GM19455 (cell line): ENCODE measurements around the gene GRIA3.
"Not testable (repeated sequence)": the region's sequence is repeated elsewhere in the genome, so short reads cannot be mapped to it uniquely, and the experiment has no call there.

Experiments
- ATAC-seq: cut with Tn5 transposase; IDR thresholded peaks from one replicate; pipeline ENCODE4 v1.9.1; 2021; ENCODE audit not compliant: unreplicated experiment

Gene GRIA3

DNA sequence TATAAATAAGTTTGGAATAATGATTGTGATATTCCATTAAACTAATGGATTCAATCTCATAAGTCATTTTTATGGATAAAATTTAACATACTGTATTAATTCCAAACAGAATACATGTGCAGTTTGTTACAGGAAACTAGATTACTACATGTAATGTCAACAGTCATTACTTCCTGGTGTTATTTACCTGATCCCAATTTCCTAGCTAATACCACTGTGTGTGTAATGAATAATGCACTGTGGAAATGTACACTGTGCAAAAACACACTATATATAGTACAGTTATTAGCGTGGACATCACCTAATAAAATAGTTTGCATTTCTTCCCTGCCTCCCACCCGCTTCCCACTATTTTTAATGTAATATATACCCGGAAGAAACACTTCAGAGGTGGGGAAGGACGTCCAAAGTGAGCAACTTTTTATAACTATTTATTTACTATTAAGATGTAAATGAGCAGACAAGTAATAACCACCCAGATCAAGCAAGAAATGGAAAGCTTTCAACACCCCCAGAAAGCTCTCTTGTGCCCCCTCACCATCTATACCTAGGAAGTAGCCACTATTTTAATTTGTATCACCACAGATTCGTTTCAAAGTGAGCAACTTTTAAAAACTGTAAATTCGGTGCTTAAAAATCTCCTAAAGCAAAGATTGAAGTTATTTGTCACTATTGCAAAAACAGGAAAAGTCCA is 329.7 kb downstream of the GRIA3 start:
- ATAC-seq: no peak

DNA sequence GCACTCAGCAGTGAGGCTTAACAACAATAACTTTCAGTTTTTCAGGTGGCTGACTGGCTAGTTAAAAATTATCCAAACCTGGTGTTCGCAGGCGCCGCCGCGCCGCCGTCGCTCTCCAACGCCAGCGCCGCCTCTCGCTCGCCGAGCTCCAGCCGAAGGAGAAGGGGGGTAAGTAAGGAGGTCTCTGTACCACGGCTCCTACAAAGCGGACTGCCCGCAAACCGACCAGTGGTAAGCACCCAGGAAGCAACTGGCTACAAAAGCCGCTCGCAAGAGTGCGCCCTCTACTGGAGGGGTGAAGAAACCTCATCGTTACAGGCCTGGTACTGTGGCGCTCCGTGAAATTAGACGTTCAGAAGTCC is 330.2 kb downstream of the GRIA3 start:
- not testable (repeated sequence) for ATAC-seq

DNA sequence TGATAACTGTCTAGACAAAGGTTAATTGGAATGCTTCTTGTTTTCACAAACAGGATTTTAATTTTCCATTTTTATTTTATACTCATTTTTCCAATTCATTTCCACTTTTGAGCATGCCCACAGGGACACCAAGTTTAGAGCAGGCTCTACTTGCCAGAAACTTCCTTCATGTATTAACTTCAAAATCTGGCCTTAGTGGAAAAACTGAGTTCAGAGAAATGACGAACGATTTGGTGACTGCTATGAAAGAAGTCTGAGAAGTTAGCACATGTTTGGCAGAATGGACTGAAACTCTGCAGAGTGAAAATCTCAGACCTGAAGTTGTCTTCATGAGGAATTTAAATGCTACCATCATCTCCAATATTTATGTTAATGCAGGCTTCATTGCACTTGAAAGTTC is 334.7 kb downstream of the GRIA3 start:
- ATAC-seq: no peak

DNA sequence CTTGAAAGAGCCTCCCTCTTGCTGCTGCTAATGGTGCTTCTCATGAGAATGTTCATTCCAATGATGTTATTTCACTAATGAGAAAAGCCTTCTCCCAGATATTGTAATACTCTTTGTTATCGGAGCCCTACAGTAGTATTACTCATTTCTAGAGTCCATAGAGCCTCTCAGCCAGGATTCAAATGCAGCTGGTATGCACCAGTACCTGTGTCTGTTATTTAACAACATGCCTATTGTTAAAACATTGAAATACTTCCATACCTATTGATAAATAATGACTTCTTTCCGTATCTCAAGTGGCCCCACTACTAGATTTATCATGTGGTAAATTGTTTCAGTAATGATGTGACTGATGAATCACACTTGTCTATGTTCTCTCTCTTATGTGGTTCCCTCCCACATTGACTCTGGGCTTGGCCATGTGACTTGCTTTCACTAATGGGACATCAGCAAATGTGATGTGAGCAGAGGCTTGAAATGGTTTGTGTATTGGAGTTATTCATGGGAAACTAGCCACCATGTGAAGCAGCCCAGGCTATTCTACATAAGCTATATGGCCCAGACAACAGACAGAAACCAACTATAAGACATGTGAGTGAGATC is 341.1 kb downstream of the GRIA3 start:
- ATAC-seq: no peak

DNA sequence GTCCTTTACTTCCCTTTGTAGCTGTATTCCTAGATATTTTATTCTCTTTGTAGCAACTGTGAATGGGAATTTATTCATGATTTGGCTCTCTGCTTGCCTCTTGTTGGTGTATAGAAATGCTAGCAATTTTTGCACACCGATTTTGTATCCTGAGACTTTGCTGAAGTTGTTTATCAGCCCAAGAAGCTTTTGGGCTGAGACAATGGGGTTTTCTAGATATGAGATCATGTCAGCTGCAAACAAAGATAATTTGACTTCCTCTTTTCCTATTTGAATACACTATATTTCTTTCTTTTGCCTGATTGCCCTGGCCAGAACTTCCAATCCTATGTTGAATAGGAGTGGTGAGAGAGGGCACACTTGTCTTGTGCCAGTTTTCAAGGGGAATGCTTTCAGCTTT is 346.6 kb downstream of the GRIA3 start:
- not testable (repeated sequence) for ATAC-seq
